RWPE1 (cell line): ENCODE data around the gene RNASEH2C.

ENCODE experiments used
- CTCF ChIA-PET: fragments of 350-600 bp; sonication (Branson Sonifier 250); formaldehyde crosslinking; extraction: SDS; loops from one replicate; lab custom pipeline; 2021; lab: Yijun Ruan, JAX
- POLR2A ChIA-PET: fragments of 400-600 bp; formaldehyde crosslinking; extraction: SDS; loops from one replicate; lab custom pipeline; 2020; ENCODE audit warnings: antibody characterized with exemption; ENCODE audit not compliant: low non-redundant PET; lab: Yijun Ruan, JAX
- DNase-seq: peaks from one replicate; pipeline ENCODE4 v3.0.0; 2012; ENCODE audit warnings: low spot score
- H3K27ac ChIP-seq: fragments of 450-650 bp; 2 replicates; pipeline ENCODE4 v1.5.1; 2017
- CTCF ChIP-seq: fragments of 450-650 bp; conservative IDR thresholded peaks from 2 replicates; pipeline ENCODE4 v1.5.1; 2017; ENCODE audit warnings: low read depth, mild to moderate bottlenecking

The RNASEH2C gene

GRCh38 chr11:65713212-65713969 is 7.2 kb downstream of the RNASEH2C start:
- ChIA-PET POLR2A (interaction anchor here (1.1 to 1.2 kb wide), 2 partner anchors 98 to 146 kb away, joined by 4 to 6 read pairs; partner anchors contain the start of genes MUS81 and PCNX3), CTCF (interaction anchor here (2.5 kb wide), 1 partner anchor 67 kb away, joined by 25 read pairs; the partner anchor contains the start of gene AP5B1)
- no peak for DNase-seq
- no peak for TF ChIP-seq CTCF
- H3K27ac ChIP-seq, result peak overlapping the region; percentile 95

- H3K27ac ChIP-seq, result peak overlapping the region; percentile 95
- CTCF ChIA-PET, result interaction anchor here (0.7 to 2.5 kb wide), 6 partner anchors 9 to 172 kb away, joined by 3 to 25 read pairs (median 5); partner anchors contain the start of gene AP5B1
- POLR2A ChIA-PET, result interaction anchor here (1.0 to 1.2 kb wide), 3 partner anchors 8 to 147 kb away, joined by 4 to 6 read pairs (median 5); partner anchors contain the start of genes MUS81, PCNX3 and RNASEH2C
- no peak for TF ChIP-seq CTCF
- no peak for DNase-seq
Observed at GRCh38 chr11:65712633-65713076, 7.9 kb downstream of the RNASEH2C start.

GRCh38 chr11:65711785-65712632 is 8.6 kb downstream of the RNASEH2C start, which contains the start of gene KAT5:
Gene KAT5, plus strand, starts transcription at chr11:65712252. Its CDS starts 16 bp downstream, at chr11:65712268.
- POLR2A ChIA-PET, result interaction anchor here (0.6 to 1.2 kb wide), 6 partner anchors 9 to 148 kb away, joined by 3 to 6 read pairs (median 4); partner anchors contain the start of genes MUS81, PCNX3 and RNASEH2C
- CTCF ChIA-PET, result interaction anchor here (0.6 to 2.5 kb wide), 22 partner anchors 8 to 299 kb away, joined by 3 to 25 read pairs (median 4); partner anchors contain the start of genes AP5B1, CCDC85B, FIBP and MUS81
- TF ChIP-seq CTCF, result peak; percentile 99
- DNase-seq, result peak; percentile 95
- H3K27ac ChIP-seq, result peak within 1 kb of the TSS; percentile 95

- POLR2A ChIA-PET, result interaction anchor here (0.7 kb wide), 1 partner anchor 9 kb away, joined by 3 read pairs; no protein-coding TSS in a partner anchor
Observed at GRCh38 chr11:65710421-65710820, 10.2 kb downstream of the RNASEH2C start.

GRCh38 chr11:65709661-65710060 is 10.9 kb downstream of the RNASEH2C start:
- POLR2A ChIA-PET, result no interaction called here

More at GRCh38 chr11:65710421-65710820, 10.2 kb downstream of the RNASEH2C start:
- CTCF ChIA-PET, result interaction anchor here (1.8 kb wide), 1 partner anchor 10 kb away, joined by 5 read pairs; the partner anchor contains the start of gene RNASEH2C
- TF ChIP-seq CTCF, result no peak
- no peak for DNase-seq
- H3K27ac ChIP-seq, result peak overlapping the region; percentile 95

More at GRCh38 chr11:65709661-65710060, 10.9 kb downstream of the RNASEH2C start:
- CTCF ChIA-PET, result interaction anchor here (0.6 to 0.7 kb wide), 3 partner anchors 18 to 341 kb away, joined by 3 to 4 read pairs (median 3); no protein-coding TSS in a partner anchor
- no peak overlapping the region for H3K27ac ChIP-seq
- no peak for TF ChIP-seq CTCF
- no peak for DNase-seq
